SHP77 treated with DMSO at 0.1 percent for 48 hours (cell line): Measurements from ENCODE around the gene SNX25.
"Not testable (repeated sequence)": the region's sequence is repeated elsewhere in the genome, so short reads cannot be mapped to it uniquely, and the experiment has no call there.

Experiments
- DNase-seq: peaks from one replicate; lab custom pipeline; 2025; lab: John Stamatoyannopoulos, UW

Gene SNX25

DNA sequence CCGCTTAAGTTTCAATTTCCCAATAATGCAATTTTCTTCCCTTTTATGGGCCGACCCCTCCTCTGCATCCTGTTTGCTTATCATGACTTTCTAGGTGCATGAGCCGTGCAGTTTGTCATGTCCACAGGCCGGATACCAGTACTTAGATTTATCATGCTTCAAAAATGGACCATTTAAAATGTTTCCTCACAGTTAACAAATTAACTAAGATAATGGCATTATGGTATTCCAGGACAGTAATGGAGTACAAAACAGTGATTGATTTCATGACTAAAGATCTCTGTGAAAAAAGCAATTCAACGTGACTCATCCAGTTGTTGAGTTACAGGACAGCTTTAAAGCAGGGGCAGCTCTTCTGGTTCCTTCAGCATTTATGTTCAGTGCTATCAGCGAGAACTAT lies 23.0 kb downstream of the SNX25 start:
- DNase-seq: no peak

DNA sequence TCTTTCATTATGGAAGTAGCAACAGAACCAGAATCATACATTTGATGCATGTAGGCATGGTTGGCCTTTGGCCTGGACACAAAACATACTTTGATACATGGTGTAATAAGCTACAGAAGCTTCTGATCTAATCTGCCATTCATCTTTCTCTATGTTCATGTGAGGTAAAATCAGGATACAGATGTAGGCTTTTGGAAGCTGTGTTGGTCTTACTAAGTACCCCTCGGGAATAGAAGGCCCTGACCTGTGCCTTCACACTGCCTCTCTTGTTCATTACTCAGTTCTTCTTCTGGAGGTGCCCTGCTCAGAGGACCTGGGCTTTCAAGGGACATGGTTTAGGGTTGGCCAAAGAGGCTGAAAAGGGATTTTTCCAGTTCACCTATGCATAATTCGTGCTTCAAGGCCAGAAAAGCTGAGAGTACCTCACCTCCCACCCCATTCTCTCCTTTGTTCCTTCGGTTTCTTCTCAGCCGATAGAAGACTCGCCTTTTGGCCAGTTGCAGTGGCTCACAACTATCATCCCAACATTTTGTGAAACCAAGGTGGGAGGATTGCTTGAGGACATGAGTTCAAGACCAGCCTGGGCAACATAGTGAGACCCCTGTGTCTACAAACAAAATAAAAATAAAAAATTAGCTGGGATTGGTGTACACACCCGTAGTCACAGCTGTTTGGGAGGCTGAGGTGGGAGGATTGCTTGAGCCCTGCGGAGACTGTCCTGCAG lies 25.9 kb downstream of the SNX25 start:
- no peak for DNase-seq

DNA sequence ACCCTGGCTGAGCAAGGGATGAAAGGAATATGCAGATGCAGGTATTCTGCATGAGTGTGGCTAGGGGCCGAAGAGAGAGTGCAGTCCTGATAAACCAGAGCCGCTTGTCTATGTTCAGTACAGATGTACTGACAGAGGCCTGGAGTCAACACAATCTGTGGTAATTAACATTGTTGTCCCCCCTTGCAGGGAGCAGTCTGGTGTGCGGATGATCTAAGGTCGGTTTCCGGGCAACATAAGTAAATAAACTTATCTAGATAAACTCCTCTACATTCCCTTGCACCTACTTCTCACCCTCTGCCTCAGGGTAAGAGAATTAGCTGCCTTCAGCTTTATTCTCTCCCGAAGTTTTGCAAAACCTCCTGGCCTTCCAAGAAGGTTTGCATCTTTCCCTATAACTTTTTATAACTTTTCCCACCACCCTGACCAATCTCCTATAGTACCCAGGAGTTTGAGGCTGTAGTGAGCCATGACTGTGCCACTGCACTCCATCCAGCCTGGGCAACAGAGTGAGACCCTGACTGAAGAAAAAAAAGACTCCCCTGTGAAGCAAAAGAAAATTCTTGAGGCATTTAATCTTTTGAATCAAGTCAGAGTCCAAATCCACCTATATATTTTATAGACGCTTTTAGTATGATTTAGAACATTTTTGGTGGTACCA lies 26.6 kb downstream of the SNX25 start:
- no peak for DNase-seq

DNA sequence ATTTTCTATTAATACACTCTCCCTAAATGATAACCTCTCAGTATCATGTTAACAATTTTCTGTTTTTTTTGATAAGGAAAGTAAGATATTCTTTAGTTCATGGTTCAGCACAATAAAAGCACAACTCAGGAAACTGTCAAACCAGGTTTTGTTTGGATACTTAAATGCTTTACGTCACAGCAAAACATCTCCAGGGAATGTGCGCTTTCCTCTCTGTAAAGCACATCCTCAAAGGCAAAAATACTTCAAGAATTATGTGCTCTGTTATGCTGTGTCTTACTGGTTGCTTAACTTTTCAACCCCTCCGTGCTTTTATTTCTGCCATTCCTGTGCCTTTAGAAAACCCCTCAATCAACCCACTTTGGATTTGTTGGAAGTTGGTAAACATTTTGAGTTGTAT lies 27.8 kb downstream of the SNX25 start:
- no peak for DNase-seq

DNA sequence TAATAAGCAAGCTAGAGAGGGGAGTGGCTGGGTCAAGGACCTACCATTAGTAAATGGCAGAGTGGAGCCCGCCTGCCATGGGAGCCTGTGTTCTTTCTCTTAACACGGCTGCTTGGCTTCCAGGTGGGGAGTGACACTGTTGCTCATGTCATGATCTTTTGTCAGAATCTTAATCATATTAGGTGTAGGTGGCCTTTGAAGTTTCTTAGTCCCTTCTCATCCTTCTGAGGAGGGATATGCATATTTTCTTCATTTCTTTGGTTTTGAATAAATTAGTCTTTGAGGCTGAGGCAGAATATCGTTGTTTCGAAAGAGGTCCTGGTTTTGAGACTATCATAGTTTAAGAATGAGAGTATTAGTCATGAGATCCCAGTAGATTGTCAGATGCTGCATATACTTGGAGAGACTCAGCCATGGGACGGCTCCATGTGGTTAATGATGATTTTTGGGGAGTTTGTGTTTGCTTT lies 28.9 kb downstream of the SNX25 start:
- DNase-seq: no peak

DNA sequence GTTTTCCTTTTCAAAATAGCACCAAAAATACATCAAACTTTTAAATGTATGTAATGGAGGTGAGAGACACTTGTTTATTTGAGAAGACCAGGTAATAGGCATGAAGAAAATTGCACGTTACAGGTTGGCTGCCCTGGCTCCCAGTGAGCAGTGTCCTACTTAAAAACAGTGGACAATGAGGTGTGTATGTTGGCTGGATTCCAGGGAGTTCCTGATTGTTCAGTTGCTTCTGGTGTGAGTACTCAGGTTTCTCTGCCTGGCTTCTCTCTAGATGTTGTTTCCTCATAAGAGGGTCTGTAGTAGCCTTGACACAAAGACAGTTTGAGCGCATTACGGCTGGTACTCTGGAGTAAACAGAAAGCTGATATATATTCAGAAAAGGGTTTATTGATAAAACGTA lies 29.4 kb downstream of the SNX25 start:
- DNase-seq: no peak

DNA sequence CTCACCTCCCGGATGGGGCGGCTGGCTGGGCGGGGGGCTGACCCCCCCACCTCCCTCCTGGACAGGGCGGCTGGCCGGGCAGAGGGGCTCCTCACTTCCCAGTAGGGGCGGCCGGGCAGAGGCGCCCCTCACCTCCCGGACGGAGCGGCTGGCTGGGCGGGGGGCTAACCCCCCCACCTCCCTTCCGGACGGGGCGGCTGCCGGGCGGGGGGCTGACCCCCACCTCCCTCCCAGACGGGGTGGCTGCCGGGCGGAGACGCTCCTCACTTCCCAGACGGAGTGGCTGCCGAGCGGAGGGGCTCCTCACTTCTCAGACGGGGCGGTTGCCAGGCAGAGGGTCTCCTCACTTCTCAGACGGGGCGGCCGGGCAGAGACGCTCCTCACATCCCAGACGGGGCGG lies 31.1 kb downstream of the SNX25 start:
- not testable (repeated sequence) for DNase-seq

DNA sequence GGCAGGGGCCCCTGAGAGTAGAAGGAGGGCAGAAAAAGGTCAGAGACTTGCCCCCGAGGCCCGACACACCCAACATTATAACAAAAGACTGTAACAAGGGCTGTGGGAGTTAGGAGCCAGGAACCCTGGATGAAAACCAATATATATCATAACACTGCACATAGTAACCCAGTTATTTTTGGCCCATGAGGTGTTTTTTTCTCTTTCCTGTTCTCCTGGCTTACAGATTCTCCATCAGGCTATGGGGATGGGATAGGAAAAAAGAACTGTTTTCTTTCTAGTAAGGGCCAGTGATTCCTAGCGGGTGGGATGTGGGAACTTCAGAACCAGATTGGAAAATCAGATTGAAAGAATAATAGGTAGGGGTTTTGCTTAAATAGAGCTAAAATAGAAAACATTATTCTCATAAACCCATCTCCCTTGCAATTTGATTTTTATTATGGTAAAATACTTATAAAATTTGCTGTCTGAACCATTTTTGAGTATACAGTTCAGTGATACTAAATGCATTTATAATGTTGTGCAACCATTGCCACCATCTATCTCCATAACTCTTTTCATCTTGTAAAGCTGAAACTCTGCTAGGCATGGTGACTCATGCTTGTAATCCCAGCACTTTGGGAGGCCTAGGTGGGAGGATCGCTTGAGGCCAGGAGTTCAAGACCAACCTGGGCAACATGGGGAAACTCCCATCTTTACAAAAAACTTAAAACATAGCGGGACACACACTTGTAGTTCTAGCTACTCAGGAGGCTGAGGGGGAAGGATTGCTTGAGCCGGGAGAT lies 33.5 kb downstream of the SNX25 start:
- DNase-seq: no peak

DNA sequence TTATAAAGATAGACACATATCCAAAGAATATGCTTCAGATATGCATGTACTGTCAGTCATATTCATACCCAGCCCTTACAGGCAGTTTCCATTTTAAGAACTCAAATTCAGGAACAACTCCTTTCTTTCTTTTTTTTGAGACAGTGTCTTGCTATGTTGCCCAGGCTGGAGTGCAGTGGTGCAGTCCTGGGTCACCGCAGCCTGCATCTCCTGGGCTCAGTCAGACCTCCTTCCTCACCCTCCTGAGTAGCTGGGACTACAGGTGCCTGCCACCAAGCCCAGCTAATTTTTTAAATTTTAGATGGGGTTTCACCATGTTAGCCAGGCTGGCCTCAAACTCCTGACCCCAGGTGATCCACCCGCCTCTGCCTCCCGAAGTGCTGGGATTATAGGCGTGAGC lies 34.5 kb downstream of the SNX25 start:
- no peak for DNase-seq

DNA sequence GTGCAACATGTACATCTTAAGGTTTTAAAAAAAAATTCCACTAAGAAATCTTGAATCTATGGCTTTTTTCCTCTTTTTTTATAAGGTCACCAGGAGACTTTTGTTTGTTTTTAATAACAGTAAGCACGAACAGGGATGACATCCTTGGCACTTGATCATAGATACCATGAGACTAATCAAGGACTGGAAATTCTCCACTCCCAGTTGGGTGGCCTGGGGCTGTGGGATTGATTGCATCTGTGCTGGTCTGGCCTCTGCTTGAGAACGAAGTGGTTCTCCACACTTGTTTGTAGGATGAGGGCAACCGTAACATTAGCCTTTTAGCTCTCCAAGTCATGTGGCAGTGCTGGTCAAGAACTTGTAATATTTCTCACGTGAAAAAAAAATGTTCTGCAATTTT lies 35.4 kb downstream of the SNX25 start:
- DNase-seq: no peak

DNA sequence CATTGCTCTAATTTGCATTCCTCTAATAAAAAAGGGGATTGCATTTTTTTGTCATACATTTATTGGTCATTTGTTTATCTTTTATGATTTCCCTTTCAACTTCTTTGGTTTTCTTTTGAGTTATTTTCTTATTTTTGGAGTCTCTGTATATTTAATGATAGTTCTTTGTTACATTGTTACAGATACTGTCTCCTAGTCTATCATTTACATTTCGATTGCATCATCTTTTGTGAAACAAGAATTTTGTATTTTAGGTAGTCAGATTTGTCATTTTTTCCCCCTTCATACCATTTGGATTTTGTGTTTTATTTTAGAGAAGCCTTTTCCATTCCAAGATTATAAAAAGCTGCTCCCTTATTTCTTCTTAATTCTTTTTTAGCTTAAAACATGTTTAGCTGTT lies 37.1 kb downstream of the SNX25 start:
- no peak for DNase-seq

DNA sequence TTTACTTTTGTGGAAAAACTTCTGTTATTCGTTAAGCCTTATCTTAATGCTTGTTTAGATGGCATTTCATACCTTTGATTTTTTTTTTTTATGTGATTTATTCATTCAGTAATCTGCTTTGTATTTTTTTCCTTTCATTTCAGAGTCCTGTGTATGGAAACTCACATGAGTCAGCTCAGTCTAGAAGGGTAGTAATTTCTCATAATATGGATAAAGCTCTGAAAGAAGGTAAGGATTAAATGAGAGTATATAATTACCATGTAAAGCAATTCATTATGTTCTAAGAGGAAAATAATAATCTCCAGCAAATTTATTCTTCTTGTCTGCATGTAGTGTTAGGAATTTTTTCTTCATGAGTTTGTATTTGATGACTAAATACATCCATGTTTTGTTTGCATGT lies 37.8 kb downstream of the SNX25 start:
- no peak for DNase-seq

DNA sequence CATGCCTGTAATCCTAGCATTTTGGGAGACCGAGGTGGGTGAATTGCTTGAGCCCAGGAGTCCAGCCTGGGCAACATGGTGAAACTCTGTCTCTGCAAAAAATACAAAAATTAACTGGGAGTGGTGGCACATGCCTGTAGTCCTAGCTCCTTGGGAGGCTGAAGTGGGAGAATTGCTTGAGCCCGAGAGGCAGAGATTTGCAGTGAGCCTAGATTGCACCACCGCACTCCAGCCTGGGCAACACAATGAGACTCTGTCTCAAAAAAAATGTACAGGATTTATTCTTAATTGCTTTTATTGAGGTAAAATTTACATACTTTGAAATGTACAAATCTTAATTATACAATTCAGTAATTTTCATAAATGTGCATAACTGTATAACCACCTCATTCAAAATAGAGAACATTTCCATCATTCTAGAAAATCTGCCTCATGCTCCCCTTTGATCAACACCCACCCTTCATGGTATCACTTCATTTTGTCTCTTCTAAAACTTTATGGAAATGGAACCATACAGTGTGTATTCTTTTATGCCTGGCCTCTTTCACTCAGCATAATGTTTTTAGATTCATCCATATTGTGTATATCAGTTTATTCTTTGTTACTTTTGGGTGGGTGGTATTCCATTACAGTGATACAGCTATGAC lies 39.1 kb downstream of the SNX25 start:
- no peak for DNase-seq

DNA sequence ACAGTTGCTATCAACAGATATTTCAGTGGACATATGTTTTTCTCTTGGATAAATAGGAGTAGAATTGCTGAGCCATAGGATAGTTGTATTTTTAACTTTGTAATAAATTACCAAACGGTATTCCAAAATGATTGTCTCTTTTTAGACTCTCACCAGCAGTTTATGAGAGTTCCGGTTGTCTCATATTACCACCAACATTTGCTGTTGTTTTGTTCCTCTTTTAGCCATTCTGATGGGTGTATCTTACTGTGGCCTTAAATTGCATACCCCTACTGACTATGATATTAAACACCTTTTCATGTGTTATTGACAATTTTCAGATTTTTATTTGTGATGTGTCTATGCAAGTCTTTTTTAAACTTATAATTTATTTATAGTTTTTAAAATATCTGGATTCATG lies 39.7 kb downstream of the SNX25 start:
- DNase-seq: no peak

DNA sequence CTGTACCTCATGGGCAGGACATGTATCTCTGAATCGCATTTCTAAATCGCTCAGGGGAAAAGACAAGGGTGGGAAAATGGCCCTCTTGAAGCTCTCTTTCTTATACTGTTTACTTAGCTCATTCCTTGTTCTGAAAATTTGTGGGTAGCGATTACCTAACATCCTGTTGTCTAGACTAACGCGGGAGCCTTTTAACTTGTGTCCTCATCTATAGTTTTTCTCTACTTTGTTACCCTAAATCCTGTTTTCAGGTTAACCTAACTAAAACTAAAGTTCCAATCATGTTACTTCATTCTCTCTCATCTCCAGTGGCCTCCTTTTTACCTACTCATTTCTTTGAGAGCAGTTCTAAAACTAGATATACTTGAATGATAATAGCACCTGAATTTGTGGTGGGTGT lies 45.0 kb downstream of the SNX25 start:
- DNase-seq: no peak

DNA sequence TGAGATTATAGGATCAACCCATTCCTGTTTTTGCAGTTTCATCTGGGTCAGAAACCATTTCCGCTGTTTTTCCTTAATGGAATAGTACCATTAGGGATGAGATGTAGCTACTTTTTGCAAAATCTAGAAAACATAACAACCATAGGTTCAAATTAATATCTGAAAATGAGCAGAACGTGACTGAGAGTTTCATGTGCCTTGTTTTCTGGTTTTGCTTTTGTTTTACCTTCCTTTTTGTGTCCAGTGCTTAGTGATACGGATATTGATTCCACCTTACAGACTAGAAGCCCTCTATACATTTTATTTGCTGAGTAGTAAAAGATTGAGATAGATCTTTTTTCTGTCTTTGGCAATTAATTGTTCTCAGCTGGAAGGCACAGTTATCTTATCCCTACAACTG lies 46.5 kb downstream of the SNX25 start:
- no peak for DNase-seq

DNA sequence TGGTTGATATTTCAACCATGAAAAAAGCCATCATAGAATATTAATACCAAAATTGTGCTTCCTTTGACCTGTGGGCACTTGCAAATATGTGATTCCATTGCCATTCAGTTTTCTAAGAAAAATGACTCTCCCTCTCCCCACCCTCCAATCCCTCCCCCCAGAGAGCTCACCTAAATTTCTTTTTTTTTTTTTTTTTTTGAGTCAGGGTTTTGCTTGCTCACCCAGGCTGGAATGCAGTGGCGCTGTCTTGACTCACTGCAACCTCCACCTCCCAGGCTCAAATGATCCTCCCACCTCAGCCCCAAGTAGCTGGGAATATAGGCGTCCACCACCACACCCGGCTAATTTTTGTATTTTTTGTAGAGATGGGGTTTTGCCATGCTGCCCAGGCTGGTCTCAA lies 47.0 kb downstream of the SNX25 start:
- no peak for DNase-seq

DNA sequence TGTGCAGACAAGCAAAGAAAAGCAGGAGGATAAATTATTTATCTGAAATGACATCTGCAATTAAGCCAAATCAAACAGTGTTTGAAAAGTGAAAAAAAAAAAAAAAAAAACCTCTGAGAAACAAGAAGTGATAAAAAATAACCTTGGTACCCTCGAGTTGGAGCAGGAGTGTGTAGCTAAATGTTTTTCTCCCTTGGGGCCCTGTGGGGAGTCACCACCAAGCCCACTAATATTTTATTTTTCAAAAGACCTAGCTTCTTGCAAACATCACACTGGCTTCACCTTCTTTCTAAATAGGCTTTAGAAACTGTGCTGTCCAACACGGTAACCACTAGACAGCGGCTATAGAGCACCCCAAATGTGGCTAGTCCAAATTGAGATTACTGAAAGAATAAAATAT lies 47.7 kb downstream of the SNX25 start:
- no peak for DNase-seq

DNA sequence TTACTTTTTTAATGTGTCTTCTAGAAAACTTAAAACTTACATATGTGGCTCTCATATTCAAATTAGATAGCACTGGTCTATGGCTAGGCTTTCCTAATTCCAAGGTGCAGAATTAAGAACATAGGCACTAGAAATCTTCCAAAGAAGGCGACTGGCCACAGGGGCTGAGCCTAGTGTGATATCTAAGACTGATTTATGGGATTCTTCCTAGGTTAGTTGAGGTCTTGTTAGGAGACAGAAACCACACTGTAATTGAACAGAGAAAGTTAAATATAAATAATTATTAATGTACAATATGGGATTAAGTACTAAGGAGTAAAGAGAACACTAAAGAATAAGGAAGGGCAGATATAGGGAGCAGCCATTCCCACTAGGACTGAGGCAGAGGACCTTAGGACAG lies 48.3 kb downstream of the SNX25 start:
- DNase-seq: no peak

DNA sequence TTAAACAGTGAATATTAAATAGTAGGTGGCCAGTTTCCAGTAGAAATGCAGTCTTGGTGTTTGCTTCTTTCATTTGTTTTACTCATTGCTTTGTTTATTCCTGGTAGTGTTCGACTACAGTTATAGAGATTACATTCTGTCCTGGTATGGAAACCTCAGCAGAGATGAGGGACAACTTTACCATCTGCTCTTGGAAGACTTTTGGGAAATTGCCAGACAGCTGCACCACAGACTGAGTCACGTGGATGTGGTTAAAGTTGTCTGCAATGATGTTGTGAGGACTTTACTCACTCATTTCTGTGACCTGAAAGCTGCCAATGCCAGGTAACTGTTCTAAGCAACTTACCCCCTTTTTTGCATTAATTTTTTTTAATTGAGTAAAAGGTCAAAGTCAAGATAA lies 49.3 kb downstream of the SNX25 start:
- DNase-seq: not testable (repeated sequence)

DNA sequence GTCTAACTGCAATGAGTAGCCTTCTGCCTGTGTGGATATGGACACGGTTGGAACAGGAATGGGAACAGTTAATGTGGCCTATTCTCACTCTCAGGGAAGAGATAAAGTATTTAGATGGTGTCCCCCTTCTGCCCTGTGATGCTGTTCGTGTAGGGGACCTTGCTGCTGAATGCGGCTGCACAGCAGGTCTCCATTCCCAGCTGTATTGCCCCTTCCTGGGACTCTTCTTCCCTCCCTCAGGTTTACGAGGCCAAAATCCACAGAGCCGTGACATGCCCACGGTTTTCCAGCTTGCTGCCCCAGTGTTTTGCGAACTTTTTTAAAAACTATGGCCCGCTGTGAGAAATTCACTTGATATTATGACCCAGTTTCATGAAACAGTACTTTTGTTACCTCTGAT lies 50.3 kb downstream of the SNX25 start:
- DNase-seq: no peak

DNA sequence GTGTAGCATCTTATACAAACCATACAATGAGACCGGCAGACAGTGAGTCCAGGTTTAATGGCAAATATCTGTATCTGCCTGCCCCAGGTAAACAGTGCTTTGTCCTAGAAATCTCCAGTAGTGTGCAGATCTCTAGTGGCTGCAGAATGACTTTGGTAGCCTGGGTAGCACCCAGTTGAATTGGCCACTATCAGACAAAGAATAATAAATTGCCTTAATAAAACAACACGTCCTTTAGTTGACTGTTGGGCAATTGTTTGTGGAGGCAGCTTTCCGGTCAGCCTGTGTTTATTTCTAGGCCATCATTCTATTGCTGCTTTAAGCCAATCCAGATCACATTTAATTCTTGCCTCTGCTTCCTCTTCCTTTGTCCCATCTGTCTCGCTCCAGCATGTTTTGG lies 52.5 kb downstream of the SNX25 start:
- DNase-seq: no peak

DNA sequence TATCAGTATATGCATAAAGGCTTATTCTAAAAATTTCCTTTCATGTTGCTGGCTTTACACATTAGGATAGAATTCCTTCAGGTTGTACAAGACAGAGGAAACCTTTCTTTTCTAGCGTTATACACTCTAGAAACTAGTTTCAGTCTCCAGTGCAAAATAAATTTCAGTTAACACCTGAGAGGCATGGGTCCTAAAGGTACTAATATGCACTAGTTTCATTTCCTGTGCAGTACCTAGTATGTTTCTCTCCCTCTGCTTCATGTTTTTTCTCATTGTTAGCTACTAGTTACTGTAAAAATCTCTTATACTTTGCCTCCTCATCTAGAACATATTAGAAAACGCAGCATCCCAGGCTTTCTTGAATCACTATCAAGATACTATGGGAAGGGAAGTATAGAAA lies 54.0 kb downstream of the SNX25 start:
- DNase-seq: no peak
